ENCODE results near the gene YAF2.

YAF2 gene

DNA sequence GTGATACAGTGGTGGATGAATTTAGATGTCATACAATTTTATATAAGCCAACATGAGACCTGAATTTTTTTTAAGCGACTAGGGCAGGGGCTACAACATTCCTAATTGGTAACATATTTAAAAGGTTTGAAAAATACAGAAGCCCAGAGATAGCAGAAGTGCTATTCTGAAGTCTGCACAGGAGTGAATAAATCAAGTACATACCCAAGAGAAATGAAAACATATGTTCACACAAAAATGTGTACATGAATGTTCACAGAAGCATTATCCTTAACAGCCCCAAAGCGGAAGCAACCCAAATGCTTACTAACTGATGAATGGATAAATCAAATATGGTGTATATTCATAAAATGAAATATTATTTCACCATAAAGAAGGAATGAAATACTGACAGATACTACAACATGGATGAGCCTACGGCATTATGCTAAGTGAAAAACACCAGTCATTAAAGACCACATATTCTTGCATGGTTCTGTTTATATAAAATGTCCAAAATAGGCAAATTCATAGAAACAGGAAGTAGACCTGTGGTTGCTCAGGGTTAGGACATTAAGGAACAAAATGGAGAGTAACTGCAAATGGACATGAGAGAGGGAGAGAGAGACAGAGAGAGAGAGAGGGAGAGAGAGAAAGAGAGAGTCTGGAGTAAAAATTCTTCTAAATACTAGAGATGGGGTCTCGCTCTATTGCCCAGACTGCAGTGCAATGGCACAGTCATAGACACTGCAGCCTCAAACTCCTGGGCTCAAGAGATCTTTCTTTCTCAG lies 65.4 kb downstream of the YAF2 start:
- Mint-ChIP-seq H3K9me3 (peaks cover 4% of the 10 kb centered on the region), H3K4me1 (peaks cover 21% of the 10 kb centered on the region), H3K27ac (peak overlapping the region; percentile 2), H3K27me3 (no peaks in the 10 kb centered on the region), H3K36me3 (peaks cover 27% of the 10 kb centered on the region), H3K4me3 (peak overlapping the region; percentile 0)
- peak; percentile 63 for ATAC-seq (ENCODE audit: low read depth)
- no peak for DNase-seq (ENCODE audit: low spot score in 2 of 2)

DNA sequence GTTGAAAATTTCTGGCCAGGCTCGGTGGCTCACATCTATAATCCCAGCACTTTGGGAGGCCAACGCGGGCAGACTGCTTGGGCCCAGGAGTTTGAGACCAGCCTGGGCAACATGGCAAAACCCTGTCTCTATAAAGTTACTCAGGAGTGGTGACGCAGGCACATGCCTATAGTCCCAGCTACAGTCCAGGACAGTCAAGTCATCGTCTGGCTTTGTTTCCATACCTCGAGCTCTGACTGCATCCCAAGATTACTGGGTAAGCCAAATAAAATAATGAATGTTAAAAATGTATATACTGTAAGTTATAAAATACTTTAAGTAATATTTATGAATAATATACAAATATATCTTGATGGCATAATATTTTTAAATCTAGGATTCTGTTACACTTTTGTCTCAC lies 70.3 kb downstream of the YAF2 start:
- peaks cover 10% of the 10 kb centered on the region for H3K36me3 Mint-ChIP-seq
- H3K27me3 Mint-ChIP-seq = no peaks in the 10 kb centered on the region
- ATAC-seq (ENCODE audit: low read depth) = no peak
- DNase-seq (ENCODE audit: low spot score in 2 of 2) = no peak
- no peaks in the 10 kb centered on the region for H3K9me3 Mint-ChIP-seq
- H3K27ac Mint-ChIP-seq = no peak overlapping the region
- H3K4me1 Mint-ChIP-seq = peaks cover 12% of the 10 kb centered on the region
- no peak overlapping the region for H3K4me3 Mint-ChIP-seq

- H3K27me3 Mint-ChIP-seq = no peaks in the 10 kb centered on the region
- H3K36me3 Mint-ChIP-seq = peaks cover 13% of the 10 kb centered on the region
- no peak for ATAC-seq (ENCODE audit: low read depth)
- H3K4me1 Mint-ChIP-seq = peaks cover 16% of the 10 kb centered on the region
- H3K9me3 Mint-ChIP-seq = no peaks in the 10 kb centered on the region
- no peak overlapping the region for H3K4me3 Mint-ChIP-seq
- peak overlapping the region; percentile 45 for H3K27ac Mint-ChIP-seq
- DNase-seq (ENCODE audit: low spot score in 2 of 2) = no peak
Observed at GRCh38 chr12:42166501-42166900, 71.5 kb downstream of the YAF2 start.

- H3K4me3 Mint-ChIP-seq = no peak overlapping the region
- H3K36me3 Mint-ChIP-seq = peaks cover 9% of the 10 kb centered on the region
- DNase-seq (ENCODE audit: low spot score in 2 of 2) = no peak
- no peak overlapping the region for H3K27ac Mint-ChIP-seq
- H3K27me3 Mint-ChIP-seq = no peaks in the 10 kb centered on the region
- no peaks in the 10 kb centered on the region for H3K9me3 Mint-ChIP-seq
- ATAC-seq (ENCODE audit: low read depth) = no peak
- peaks cover 13% of the 10 kb centered on the region for H3K4me1 Mint-ChIP-seq
Observed at GRCh38 chr12:42163913-42164312, 74.1 kb downstream of the YAF2 start.

DNA sequence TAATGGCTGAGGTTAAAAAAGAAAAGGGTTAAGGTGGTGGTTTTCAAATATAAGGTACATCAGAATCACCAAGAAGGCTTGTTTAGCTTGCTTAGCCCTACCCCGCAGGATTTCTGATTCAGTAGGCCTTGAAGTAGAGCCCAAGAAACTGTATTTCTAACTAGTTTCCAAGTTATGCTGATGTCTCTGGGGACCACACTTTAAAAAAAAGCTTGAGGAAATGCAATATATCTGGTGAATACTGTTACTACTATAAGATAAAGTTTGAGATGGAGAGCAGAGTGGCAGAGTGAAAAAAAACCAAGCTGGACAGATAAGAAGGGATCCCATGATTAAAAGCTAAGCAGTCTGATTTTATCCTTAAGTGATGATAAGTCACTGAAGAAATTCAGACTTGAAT lies 75.1 kb downstream of the YAF2 start:
- DNase-seq (ENCODE audit: low spot score in 2 of 2) (no peak), ATAC-seq (ENCODE audit: low read depth) (no peak)
- H3K9me3 Mint-ChIP-seq = no peaks in the 10 kb centered on the region
- peaks cover 12% of the 10 kb centered on the region for H3K4me1 Mint-ChIP-seq
- no peak overlapping the region for H3K4me3 Mint-ChIP-seq
- peak overlapping the region; percentile 70 for H3K27ac Mint-ChIP-seq
- peaks cover 8% of the 10 kb centered on the region for H3K36me3 Mint-ChIP-seq
- no peaks in the 10 kb centered on the region for H3K27me3 Mint-ChIP-seq

DNA sequence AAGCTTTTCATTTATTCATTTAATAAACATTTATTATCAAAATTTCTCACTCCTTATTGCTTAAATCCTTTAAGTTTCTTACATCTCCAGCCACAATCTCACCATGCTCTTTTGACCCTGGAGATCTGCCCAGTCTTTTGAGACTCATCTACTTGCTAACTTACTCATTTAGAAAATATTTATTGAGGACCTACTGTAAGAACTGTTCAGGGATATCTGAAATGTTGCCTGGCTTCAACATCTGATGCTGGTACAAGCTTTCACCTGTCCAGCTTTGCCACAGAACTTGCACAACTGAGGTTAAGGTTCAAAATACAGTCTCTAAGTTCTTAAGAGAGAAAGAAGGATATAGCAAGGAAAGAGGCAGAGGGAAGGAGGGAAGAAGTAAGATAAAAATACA lies 75.9 kb downstream of the YAF2 start:
- H3K27ac Mint-ChIP-seq = peak overlapping the region; percentile 70
- no peak overlapping the region for H3K4me3 Mint-ChIP-seq
- peaks cover 8% of the 10 kb centered on the region for H3K36me3 Mint-ChIP-seq
- ATAC-seq (ENCODE audit: low read depth) = no peak
- H3K4me1 Mint-ChIP-seq = peaks cover 12% of the 10 kb centered on the region
- DNase-seq (ENCODE audit: low spot score in 2 of 2) = no peak
- no peaks in the 10 kb centered on the region for H3K9me3 Mint-ChIP-seq
- H3K27me3 Mint-ChIP-seq = no peaks in the 10 kb centered on the region

- Mint-ChIP-seq H3K27me3 (no peaks in the 10 kb centered on the region), H3K4me1 (peaks cover 12% of the 10 kb centered on the region), H3K27ac (peak overlapping the region; percentile 68), H3K9me3 (no peaks in the 10 kb centered on the region), H3K4me3 (no peak overlapping the region), H3K36me3 (peaks cover 8% of the 10 kb centered on the region)
- no peak for DNase-seq (ENCODE audit: low spot score in 2 of 2)
- no peak for ATAC-seq (ENCODE audit: low read depth)
Observed at GRCh38 chr12:42161529-42161928, 76.5 kb downstream of the YAF2 start.

DNA sequence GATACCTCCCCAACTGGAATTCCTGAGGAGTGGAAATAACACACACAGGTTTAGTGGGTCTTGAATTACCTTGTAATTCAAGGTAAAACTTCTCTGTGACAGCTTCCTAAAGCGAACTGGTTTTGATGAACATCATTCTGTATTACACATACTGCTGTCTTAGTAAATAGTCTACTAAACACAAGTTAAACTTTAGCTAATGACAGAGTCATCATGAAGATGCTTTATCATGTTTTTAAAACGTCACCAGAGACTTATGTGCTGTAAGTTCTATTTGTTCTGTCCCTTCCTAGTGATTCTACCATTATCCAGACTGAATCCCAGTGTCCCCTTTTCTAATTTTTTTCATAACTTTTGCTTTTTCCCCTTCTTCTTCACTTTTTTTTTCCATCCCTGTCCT lies 81.8 kb downstream of the YAF2 start:
- H3K27ac Mint-ChIP-seq = peak overlapping the region; percentile 9
- no peaks in the 10 kb centered on the region for H3K4me1 Mint-ChIP-seq
- no peak for ATAC-seq (ENCODE audit: low read depth)
- no peak for DNase-seq (ENCODE audit: low spot score in 2 of 2)
- peaks cover 3% of the 10 kb centered on the region for H3K9me3 Mint-ChIP-seq
- no peak overlapping the region for H3K4me3 Mint-ChIP-seq
- no peaks in the 10 kb centered on the region for H3K27me3 Mint-ChIP-seq
- peaks cover 3% of the 10 kb centered on the region for H3K36me3 Mint-ChIP-seq

DNA sequence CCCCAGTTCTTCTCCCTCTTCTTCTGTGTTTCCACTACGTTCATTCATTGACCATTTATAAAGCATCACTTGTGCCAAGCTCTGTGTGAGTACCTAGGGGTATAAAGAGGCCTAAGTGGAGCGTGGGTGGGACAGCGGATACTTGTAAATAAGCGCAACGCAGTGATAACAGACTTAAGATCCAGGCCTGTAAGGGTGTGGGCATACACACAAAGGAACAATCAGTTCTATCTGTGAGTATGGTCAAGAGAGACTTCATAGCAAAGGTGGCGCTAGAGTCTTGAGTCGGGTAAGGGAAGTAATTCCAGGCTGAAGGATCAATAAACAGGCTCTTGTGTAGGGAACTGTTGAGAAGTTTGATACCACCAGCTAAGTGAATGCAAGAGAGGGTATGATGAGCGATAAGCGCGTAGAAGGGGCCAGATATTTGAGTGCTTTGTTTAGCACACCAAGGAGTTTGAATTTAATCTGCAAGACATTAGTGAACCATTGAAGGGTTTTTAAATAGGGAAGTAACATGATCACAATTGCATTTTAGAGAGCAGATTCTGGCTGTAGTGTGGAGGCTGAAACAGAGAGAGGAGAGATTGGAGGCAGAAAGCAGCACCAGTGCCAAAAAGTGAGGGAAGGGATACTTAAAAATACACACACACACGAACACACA lies 92.4 kb downstream of the YAF2 start:
- DNase-seq (ENCODE audit: low spot score in 2 of 2) (no peak), ATAC-seq (ENCODE audit: low read depth) (no peak)
- Mint-ChIP-seq H3K27ac (peak overlapping the region; percentile 55), H3K4me3 (peak overlapping the region; percentile 97), H3K4me1 (peaks cover 27% of the 10 kb centered on the region), H3K9me3 (no peaks in the 10 kb centered on the region), H3K27me3 (no peaks in the 10 kb centered on the region), H3K36me3 (no peaks in the 10 kb centered on the region)

DNA sequence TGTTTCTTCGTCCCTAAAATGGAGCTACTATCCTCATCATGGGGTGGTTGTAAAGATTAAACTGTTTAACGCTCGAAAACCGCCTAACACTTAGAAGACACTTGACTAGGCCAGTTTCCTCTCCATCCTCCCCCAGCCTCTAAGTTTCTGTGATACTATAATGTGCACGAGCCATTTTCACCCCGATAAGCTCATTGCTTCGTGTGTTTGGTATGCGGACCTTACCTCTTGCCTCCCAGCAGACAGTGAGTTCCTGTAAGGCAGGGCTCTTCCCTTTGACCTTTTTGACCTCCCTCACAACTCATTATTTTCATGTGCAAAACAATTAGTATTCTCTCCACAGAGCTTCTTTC lies 92.9 kb downstream of the YAF2 start:
- ATAC-seq (ENCODE audit: low read depth) (peak; percentile 3), DNase-seq (ENCODE audit: low spot score in 2 of 2) (no peak)
- peak overlapping the region; percentile 97 for H3K4me3 Mint-ChIP-seq
- H3K27me3 Mint-ChIP-seq = no peaks in the 10 kb centered on the region
- no peaks in the 10 kb centered on the region for H3K9me3 Mint-ChIP-seq
- no peaks in the 10 kb centered on the region for H3K36me3 Mint-ChIP-seq
- peak overlapping the region; percentile 55 for H3K27ac Mint-ChIP-seq
- peaks cover 31% of the 10 kb centered on the region for H3K4me1 Mint-ChIP-seq

GRCh38 chr12:42144408-42145196 lies 93.4 kb downstream of the YAF2 start, which contains the start of gene GXYLT1:
Gene GXYLT1, minus strand, starts transcription at chr12:42144874. Its CDS starts 228 bp downstream, at chr12:42144646.
- peak; percentile 83 for ATAC-seq (ENCODE audit: low read depth)
- H3K9me3 Mint-ChIP-seq = no peaks in the 10 kb centered on the region
- DNase-seq (ENCODE audit: low spot score in 2 of 2) = peak; percentile 58 to 74
- H3K36me3 Mint-ChIP-seq = no peaks in the 10 kb centered on the region
- peak within 1 kb of the TSS; percentile 79 for H3K27ac Mint-ChIP-seq
- H3K4me3 Mint-ChIP-seq = peak within 1 kb of the TSS; percentile 97
- no peaks in the 10 kb centered on the region for H3K27me3 Mint-ChIP-seq
- peaks cover 33% of the 10 kb centered on the region for H3K4me1 Mint-ChIP-seq

DNA sequence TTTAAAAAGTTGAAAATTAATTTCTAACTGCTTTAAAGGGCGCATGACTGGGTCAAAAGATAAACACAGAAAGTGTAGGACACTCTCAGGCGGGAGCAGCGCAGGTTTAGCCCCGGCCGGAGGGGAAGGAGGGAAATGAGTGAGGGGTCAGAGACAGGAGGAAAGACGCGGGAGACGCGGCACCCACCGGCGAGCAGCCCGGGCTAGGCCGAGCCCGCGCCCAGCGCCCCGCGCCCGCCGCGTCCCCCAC lies 94.0 kb downstream of the YAF2 start:
- Mint-ChIP-seq H3K4me1 (peaks cover 34% of the 10 kb centered on the region), H3K36me3 (no peaks in the 10 kb centered on the region), H3K9me3 (no peaks in the 10 kb centered on the region), H3K27ac (peak overlapping the region; percentile 79), H3K27me3 (no peaks in the 10 kb centered on the region), H3K4me3 (peak overlapping the region; percentile 97)
- no peak for ATAC-seq (ENCODE audit: low read depth)
- DNase-seq (ENCODE audit: low spot score in 2 of 2) = peak in 1 of 2 donors; percentile 5

- Mint-ChIP-seq H3K4me1 (peaks cover 34% of the 10 kb centered on the region), H3K9me3 (no peaks in the 10 kb centered on the region), H3K4me3 (peak overlapping the region; percentile 97), H3K27ac (peak overlapping the region; percentile 79), H3K27me3 (no peaks in the 10 kb centered on the region), H3K36me3 (no peaks in the 10 kb centered on the region)
- DNase-seq (ENCODE audit: low spot score in 2 of 2) (no peak), ATAC-seq (ENCODE audit: low read depth) (peak; percentile 6)
Observed at GRCh38 chr12:42143452-42144157, 94.4 kb downstream of the YAF2 start.

Measured in memory B cell (primary cell).